Tibial nerve (tissue), 4 donors: ENCODE measurements around the gene CAMSAP2.

Experiments used
- EP300 ChIP-seq, 2 donors: sonication (generic); formaldehyde crosslinking; IDR thresholded peaks; one replicate each; pipeline ENCODE4 v1.6.1; 2017; ENCODE audit warnings: antibody characterized with exemption in 2 of 2, mild to moderate bottlenecking in 1 of 2
- POLR2A ChIP-seq, 2 donors: fragments of 450-650 bp; IDR thresholded peaks; one replicate each; pipeline ENCODE4 v1.6.1; 2017; ENCODE audit warnings: antibody characterized with exemption in 2 of 2, mild to moderate bottlenecking in 2 of 2, moderate library complexity in 2 of 2
- TF ChIP-seq, protein P1 (sequence below), 5 experiments: fragments of 200-600 bp in 3 of 5; fragments of 450-650 bp in 2 of 5; sonication (generic) in 3 of 5; IDR thresholded peaks; one replicate each; pipeline ENCODE4 v1.5.1; 2016 to 2019; ENCODE audit warnings: antibody characterized with exemption in 5 of 5, mild to moderate bottlenecking in 3 of 5, moderate library complexity in 2 of 5

DNA sequence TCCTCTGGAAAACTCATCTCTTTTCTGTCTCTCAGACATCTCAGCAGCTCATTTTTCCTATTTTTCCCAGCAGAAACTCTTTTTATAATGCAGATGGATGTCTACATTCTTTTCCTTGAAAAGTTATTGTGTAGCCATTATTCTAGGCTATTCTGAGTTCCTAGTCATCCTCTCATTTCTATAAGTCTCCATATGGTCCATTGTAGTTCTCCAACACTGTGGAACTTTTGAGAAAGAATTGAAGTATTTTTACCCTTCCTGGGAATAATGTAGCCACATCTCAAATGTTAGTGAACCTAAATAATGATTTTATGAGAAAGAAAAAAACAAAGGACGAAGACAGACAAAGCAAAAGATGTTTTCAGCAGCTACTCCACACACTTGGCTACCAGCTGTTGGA is 107.7 kb downstream of the CAMSAP2 start:
- TF ChIP-seq, protein P1, sequence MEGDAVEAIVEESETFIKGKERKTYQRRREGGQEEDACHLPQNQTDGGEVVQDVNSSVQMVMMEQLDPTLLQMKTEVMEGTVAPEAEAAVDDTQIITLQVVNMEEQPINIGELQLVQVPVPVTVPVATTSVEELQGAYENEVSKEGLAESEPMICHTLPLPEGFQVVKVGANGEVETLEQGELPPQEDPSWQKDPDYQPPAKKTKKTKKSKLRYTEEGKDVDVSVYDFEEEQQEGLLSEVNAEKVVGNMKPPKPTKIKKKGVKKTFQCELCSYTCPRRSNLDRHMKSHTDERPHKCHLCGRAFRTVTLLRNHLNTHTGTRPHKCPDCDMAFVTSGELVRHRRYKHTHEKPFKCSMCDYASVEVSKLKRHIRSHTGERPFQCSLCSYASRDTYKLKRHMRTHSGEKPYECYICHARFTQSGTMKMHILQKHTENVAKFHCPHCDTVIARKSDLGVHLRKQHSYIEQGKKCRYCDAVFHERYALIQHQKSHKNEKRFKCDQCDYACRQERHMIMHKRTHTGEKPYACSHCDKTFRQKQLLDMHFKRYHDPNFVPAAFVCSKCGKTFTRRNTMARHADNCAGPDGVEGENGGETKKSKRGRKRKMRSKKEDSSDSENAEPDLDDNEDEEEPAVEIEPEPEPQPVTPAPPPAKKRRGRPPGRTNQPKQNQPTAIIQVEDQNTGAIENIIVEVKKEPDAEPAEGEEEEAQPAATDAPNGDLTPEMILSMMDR (IDR thresholded peaks at IDR 0.05), result no peak
- TF ChIP-seq POLR2A (IDR thresholded peaks at IDR 0.05) (no peak), EP300 (IDR thresholded peaks at IDR 0.05) (no peak)
